Trophoblast cell (in vitro differentiated cells and primary cell): Measurements from ENCODE around the gene C10orf90.

Experiments used
- DNase-seq, 2 donors: peaks; one replicate each; pipeline ENCODE4 v3.0.0-alpha.2; 2016
- H2AFZ ChIP-seq: 2 replicates; pipeline ENCODE4 v1.6.1; 2013; ENCODE audit warnings: low read length, moderate library complexity, mild to moderate bottlenecking; ENCODE audit not compliant: insufficient read depth, poor library complexity
- H2AK5ac ChIP-seq: 2 replicates; pipeline ENCODE4 v1.6.1; 2013; ENCODE audit warnings: mild to moderate bottlenecking, low read length
- H2BK120ac ChIP-seq: 2 replicates; pipeline ENCODE4 v1.6.1; 2013; ENCODE audit warnings: low read length, mild to moderate bottlenecking, moderate library complexity; ENCODE audit not compliant: insufficient read depth, poor library complexity
- H2BK12ac ChIP-seq: 2 replicates; pipeline ENCODE4 v1.6.1; 2013; ENCODE audit warnings: mild to moderate bottlenecking, low read length, moderate library complexity
- H2BK5ac ChIP-seq: 2 replicates; pipeline ENCODE4 v1.6.1; 2013; ENCODE audit warnings: low read length, low read depth, moderate library complexity, mild to moderate bottlenecking; ENCODE audit not compliant: poor library complexity
- H3K14ac ChIP-seq: 2 replicates; pipeline ENCODE4 v1.6.1; 2013; ENCODE audit warnings: mild to moderate bottlenecking, low read length
- H3K18ac ChIP-seq: 2 replicates; pipeline ENCODE4 v1.6.1; 2013; ENCODE audit warnings: mild to moderate bottlenecking, low read length
- H3K23ac ChIP-seq: 2 replicates; pipeline ENCODE4 v1.6.1; 2013; ENCODE audit warnings: low read length
- H3K27ac ChIP-seq: 2 replicates; pipeline ENCODE4 v1.5.1; 2013; ENCODE audit warnings: low read depth, mild to moderate bottlenecking, inconsistent platforms, low read length, moderate library complexity
- H3K27me3 ChIP-seq: 2 replicates; pipeline ENCODE4 v1.6.1; 2013; ENCODE audit warnings: inconsistent platforms, mild to moderate bottlenecking, low read length, moderate library complexity; ENCODE audit not compliant: insufficient read depth
- H3K36me3 ChIP-seq, 2 experiments: 1 replicate in 1 of 2; 2 replicates in 1 of 2; pipeline ENCODE4 v1.6.1; 2013; ENCODE audit warnings: low read length in 2 of 2, mild to moderate bottlenecking in 2 of 2, moderate library complexity in 1 of 2; ENCODE audit not compliant: insufficient read depth in 2 of 2, control insufficient read depth in 1 of 2
- H3K4ac ChIP-seq: 2 replicates; pipeline ENCODE4 v1.6.1; 2013; ENCODE audit warnings: low read depth, mild to moderate bottlenecking, low read length, moderate library complexity
- H3K4me1 ChIP-seq, 2 experiments: 1 replicate in 1 of 2; 2 replicates in 1 of 2; pipeline ENCODE4 v1.6.1; 2013; ENCODE audit warnings: low read length in 2 of 2, mild to moderate bottlenecking in 2 of 2, moderate library complexity in 1 of 2; ENCODE audit not compliant: insufficient read depth in 2 of 2, control insufficient read depth in 1 of 2
- H3K4me2 ChIP-seq: 2 replicates; pipeline ENCODE4 v1.6.1; 2013; ENCODE audit warnings: inconsistent platforms, mild to moderate bottlenecking, low read length, moderate library complexity
- H3K4me3 ChIP-seq: 2 replicates; pipeline ENCODE4 v1.5.1; 2013; ENCODE audit warnings: mild to moderate bottlenecking, low read depth, low read length, inconsistent platforms
- H3K79me1 ChIP-seq: one replicate; pipeline ENCODE4 v1.6.1; 2013; ENCODE audit warnings: low read length
- H3K79me2 ChIP-seq: 2 replicates; pipeline ENCODE4 v1.6.1; 2013; ENCODE audit warnings: low read length, mild to moderate bottlenecking; ENCODE audit not compliant: control insufficient read depth, insufficient read depth, poor library complexity
- H3K9ac ChIP-seq: 2 replicates; pipeline ENCODE4 v1.6.1; 2013; ENCODE audit warnings: mild to moderate bottlenecking, low read length
- H3K9me3 ChIP-seq: 2 replicates; pipeline ENCODE4 v1.6.1; 2013; ENCODE audit warnings: low read depth, mild to moderate bottlenecking, control low read depth, inconsistent platforms, low read length; ENCODE audit not compliant: insufficient read depth
- H4K12ac ChIP-seq: 2 replicates; pipeline ENCODE4 v1.6.1; 2013; ENCODE audit warnings: low read depth, mild to moderate bottlenecking, low read length, moderate library complexity
- H4K8ac ChIP-seq: 2 replicates; pipeline ENCODE4 v1.6.1; 2013; ENCODE audit warnings: low read depth, mild to moderate bottlenecking, low read length, moderate library complexity
- H4K91ac ChIP-seq: one replicate; pipeline ENCODE4 v1.6.1; 2013; ENCODE audit warnings: low read depth, mild to moderate bottlenecking, low read length, moderate library complexity
- WGBS: extraction: QIAGEN DNeasy Blood & Tissue Kit; methylation state at CpG from one replicate; pipeline ENCODE4 v1.1.7; 2013; ENCODE audit warnings: missing lambda C conversion rate; ENCODE audit not compliant: insufficient read length, insufficient coverage; ENCODE audit errors: extremely low coverage; 5-methylcytosine and 5-hydroxymethylcytosine counted together

Gene C10orf90

DNA sequence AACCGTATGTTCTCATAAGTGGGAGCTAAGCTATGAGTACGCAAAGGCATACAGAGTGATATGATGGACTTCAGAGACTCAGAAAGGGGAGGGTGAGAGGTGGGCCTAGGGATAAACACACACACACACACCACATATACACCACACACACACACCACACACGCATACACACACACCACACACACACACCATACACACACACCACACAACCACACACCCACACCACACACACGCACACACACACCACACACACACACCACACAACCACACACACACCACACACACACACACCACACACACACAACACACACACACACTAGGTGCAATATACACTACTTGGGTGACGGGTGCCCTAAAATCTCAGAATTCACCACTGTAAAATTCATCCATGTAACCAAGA is 168.7 kb downstream of the C10orf90 start:
- Histone ChIP-seq H3K79me2 (no peaks in the 10 kb centered on the region), H2AFZ (no peak overlapping the region), H3K27me3 (no peaks in the 10 kb centered on the region), H3K9ac (no peak overlapping the region), H3K27ac (no peak overlapping the region), H3K23ac (no peak overlapping the region), H3K36me3 (no peaks in the 10 kb centered on the region), H2BK120ac (no peak overlapping the region), H3K79me1 (no peaks in the 10 kb centered on the region), H3K4ac (no peak overlapping the region), H2BK12ac (no peak overlapping the region), H3K14ac (no peak overlapping the region), H2AK5ac (no peak overlapping the region), H4K8ac (no peak overlapping the region), H3K18ac (no peak overlapping the region), H3K4me3 (peak overlapping the region; percentile 65), H4K12ac (no peak overlapping the region), H3K4me2 (no peak overlapping the region), H3K9me3 (peaks cover 2% of the 10 kb centered on the region), H4K91ac (no peak overlapping the region), H2BK5ac (no peak overlapping the region), H3K4me1 (no peaks in the 10 kb centered on the region)
- no peak for DNase-seq
- no CpG with 5 or more reads among the region's 5 CpGs for WGBS

DNA sequence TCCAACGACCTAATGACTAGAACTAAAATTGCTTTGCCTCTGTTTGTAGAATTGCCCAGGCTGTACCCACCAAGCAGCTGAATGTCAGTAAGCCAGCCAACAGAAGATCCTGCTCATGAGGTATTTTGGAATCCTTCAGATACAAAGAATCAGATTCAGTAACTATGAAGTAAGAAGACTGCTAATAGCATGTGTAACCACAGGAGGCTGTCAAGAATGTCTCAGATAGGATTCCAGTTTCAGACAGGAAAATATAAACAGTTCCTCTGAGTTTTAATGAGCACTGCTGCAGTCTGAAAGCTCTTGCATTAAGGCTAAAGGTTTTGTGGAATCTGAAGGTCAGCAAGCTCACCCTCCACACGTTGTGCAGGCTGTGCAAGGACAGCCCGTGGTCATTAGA is 169.6 kb downstream of the C10orf90 start:
- Histone ChIP-seq H2BK12ac (no peak overlapping the region), H4K12ac (no peak overlapping the region), H4K8ac (no peak overlapping the region), H2AFZ (no peak overlapping the region), H3K18ac (no peak overlapping the region), H3K27ac (no peak overlapping the region), H3K4me3 (no peak overlapping the region), H3K79me2 (no peaks in the 10 kb centered on the region), H3K9me3 (peaks cover 4% of the 10 kb centered on the region), H2AK5ac (no peak overlapping the region), H4K91ac (no peak overlapping the region), H3K79me1 (no peaks in the 10 kb centered on the region), H3K4ac (no peak overlapping the region), H3K23ac (no peak overlapping the region), H3K27me3 (no peaks in the 10 kb centered on the region), H2BK5ac (no peak overlapping the region), H3K4me1 (no peaks in the 10 kb centered on the region), H2BK120ac (no peak overlapping the region), H3K14ac (no peak overlapping the region), H3K4me2 (no peak overlapping the region), H3K36me3 (no peaks in the 10 kb centered on the region), H3K9ac (no peak overlapping the region)
- WGBS: no CpG with 5 or more reads among the region's 3 CpGs
- peak; percentile 22 to 63 for DNase-seq

GRCh38 chr10:126500185-126500584 is 170.3 kb downstream of the C10orf90 start:
- no peak overlapping the region for H3K4ac ChIP-seq
- no peak overlapping the region for H4K8ac ChIP-seq
- H3K27me3 ChIP-seq: no peaks in the 10 kb centered on the region
- no peaks in the 10 kb centered on the region for H3K79me1 ChIP-seq
- no peak overlapping the region for H4K91ac ChIP-seq
- no peak overlapping the region for H2BK12ac ChIP-seq
- H3K79me2 ChIP-seq: no peaks in the 10 kb centered on the region
- WGBS: 100% methylated on average over 2 of the region's 4 CpGs
- H2BK5ac ChIP-seq: no peak overlapping the region
- H3K18ac ChIP-seq: no peak overlapping the region
- H3K23ac ChIP-seq: no peak overlapping the region
- H3K9me3 ChIP-seq: peaks cover 4% of the 10 kb centered on the region
- H3K4me1 ChIP-seq: no peaks in the 10 kb centered on the region
- peak; percentile 24 to 55 for DNase-seq
- H3K4me3 ChIP-seq: no peak overlapping the region
- H3K4me2 ChIP-seq: no peak overlapping the region
- H2BK120ac ChIP-seq: no peak overlapping the region
- no peak overlapping the region for H2AFZ ChIP-seq
- no peak overlapping the region for H3K14ac ChIP-seq
- H3K27ac ChIP-seq: no peak overlapping the region
- no peak overlapping the region for H2AK5ac ChIP-seq
- H3K36me3 ChIP-seq: no peaks in the 10 kb centered on the region
- H3K9ac ChIP-seq: no peak overlapping the region
- no peak overlapping the region for H4K12ac ChIP-seq

GRCh38 chr10:126499744-126500143 is 170.7 kb downstream of the C10orf90 start:
- H3K4me1 ChIP-seq: no peaks in the 10 kb centered on the region
- no peak for DNase-seq
- no peak overlapping the region for H3K4me3 ChIP-seq
- peaks cover 4% of the 10 kb centered on the region for H3K9me3 ChIP-seq
- H3K36me3 ChIP-seq: no peaks in the 10 kb centered on the region
- H2BK5ac ChIP-seq: no peak overlapping the region
- H4K12ac ChIP-seq: no peak overlapping the region
- H2AFZ ChIP-seq: no peak overlapping the region
- no peak overlapping the region for H2BK120ac ChIP-seq
- H3K18ac ChIP-seq: no peak overlapping the region
- H3K9ac ChIP-seq: no peak overlapping the region
- no peak overlapping the region for H3K4me2 ChIP-seq
- H3K79me2 ChIP-seq: no peaks in the 10 kb centered on the region
- no peak overlapping the region for H3K14ac ChIP-seq
- H3K79me1 ChIP-seq: no peaks in the 10 kb centered on the region
- no peaks in the 10 kb centered on the region for H3K27me3 ChIP-seq
- H3K4ac ChIP-seq: no peak overlapping the region
- no CpG with 5 or more reads among the region's 6 CpGs for WGBS
- H2BK12ac ChIP-seq: no peak overlapping the region
- no peak overlapping the region for H4K91ac ChIP-seq
- H4K8ac ChIP-seq: no peak overlapping the region
- H2AK5ac ChIP-seq: no peak overlapping the region
- no peak overlapping the region for H3K27ac ChIP-seq
- H3K23ac ChIP-seq: no peak overlapping the region
